Measurements from ENCODE around the gene PABPC1L.

PABPC1L gene

GRCh38 chr20:44943828-44944227, 34.0 kb downstream of the PABPC1L start:
- H3K4me3 ChIP-seq (ENCODE audit: low read depth, low read length) = no peak overlapping the region
- no peak for TF ChIP-seq CTCF (IDR thresholded peaks at IDR 0.05; ENCODE audit: low read depth, low read length)

GRCh38 chr20:44945261-44945660, 35.4 kb downstream of the PABPC1L start:
- TF ChIP-seq CTCF (IDR thresholded peaks at IDR 0.05; ENCODE audit: low read depth, low read length) = no peak
- H3K4me3 ChIP-seq (ENCODE audit: low read depth, low read length) = no peak overlapping the region

GRCh38 chr20:44946271-44946852, 36.5 kb downstream of the PABPC1L start:
- H3K4me3 ChIP-seq (ENCODE audit: low read depth, low read length) = no peak overlapping the region
- no peak for TF ChIP-seq CTCF (IDR thresholded peaks at IDR 0.05; ENCODE audit: low read depth, low read length)

GRCh38 chr20:44948107-44948506, 38.2 kb downstream of the PABPC1L start:
- H3K4me3 ChIP-seq (ENCODE audit: low read depth, low read length) = no peak overlapping the region

GRCh38 chr20:44948513-44948912, 38.7 kb downstream of the PABPC1L start:
- TF ChIP-seq CTCF (IDR thresholded peaks at IDR 0.05; ENCODE audit: low read depth, low read length) = no peak
- H3K4me3 ChIP-seq (ENCODE audit: low read depth, low read length) = no peak overlapping the region

More at GRCh38 chr20:44948107-44948506, 38.2 kb downstream of the PABPC1L start:
- no peak for TF ChIP-seq CTCF (IDR thresholded peaks at IDR 0.05; ENCODE audit: low read depth, low read length)

GRCh38 chr20:44950368-44950767, 40.5 kb downstream of the PABPC1L start:
- no peak for TF ChIP-seq CTCF (IDR thresholded peaks at IDR 0.05; ENCODE audit: low read depth, low read length)
- no peak overlapping the region for H3K4me3 ChIP-seq (ENCODE audit: low read depth, low read length)

GRCh38 chr20:44952731-44953130, 42.9 kb downstream of the PABPC1L start:
- no peak for TF ChIP-seq CTCF (IDR thresholded peaks at IDR 0.05; ENCODE audit: low read depth, low read length)
- H3K4me3 ChIP-seq (ENCODE audit: low read depth, low read length) = no peak overlapping the region

Measured in WI38 (cell line).